ENCODE measurements around the gene FBXL16.

The FBXL16 gene

GRCh38 chr16:679814-680624, 25.6 kb downstream of the FBXL16 start, which contains the start of gene STUB1:
Gene STUB1, plus strand, starts transcription at chr16:680410. Its CDS starts 116 bp downstream, at chr16:680526.
- peak within 1 kb of the TSS; percentile 94 for H3K9ac ChIP-seq (ENCODE audit: low read depth, low read length, poor library complexity)
- H3K79me1 ChIP-seq (ENCODE audit: low read depth, low read length): peaks cover 30% of the 10 kb centered on the region
- H2AK5ac ChIP-seq (ENCODE audit: low read depth, low read length): peak within 1 kb of the TSS; percentile 86
- H2BK5ac ChIP-seq (ENCODE audit: low read length): peak within 1 kb of the TSS; percentile 91
- H2BK15ac ChIP-seq (ENCODE audit: low read length): peak within 1 kb of the TSS; percentile 92
- peaks cover 23 to 35% of the 10 kb centered on the region in 2 donors for H3K36me3 ChIP-seq (replicated peaks in 1 of 2; ENCODE audit: control insufficient read depth in 2 of 2, insufficient read depth in 2 of 2, low read length in 2 of 2)
- H4K8ac ChIP-seq (ENCODE audit: low read depth, low read length): peak within 1 kb of the TSS; percentile 52
- H3K14ac ChIP-seq (ENCODE audit: low read length): peak within 1 kb of the TSS; percentile 61
- peaks cover 0 to 2% of the 10 kb centered on the region in 2 donors for H3K9me3 ChIP-seq (replicated peaks in 1 of 2; ENCODE audit: control insufficient read depth in 2 of 2, insufficient read depth in 1 of 2, low read depth in 1 of 2, low read length in 2 of 2)
- H3K18ac ChIP-seq (ENCODE audit: low read length): peak within 1 kb of the TSS; percentile 99
- peak; percentile 87 for DNase-seq (ENCODE audit: low spot score)
- no CpG with 5 or more reads among the region's 91 CpGs for WGBS, 2 donors (ENCODE audit: extremely low coverage in 2 of 2, insufficient read length in 2 of 2, insufficient replicate concordance in 1 of 2)
- no peak within 1 kb of the TSS for H3K4ac ChIP-seq (ENCODE audit: low read length)
- H3K27ac ChIP-seq (replicated peaks; ENCODE audit: low read length): peak within 1 kb of the TSS; percentile 93
- H3K23ac ChIP-seq (ENCODE audit: low read depth, low read length, poor library complexity): peak within 1 kb of the TSS; percentile 98
- peaks cover 7 to 25% of the 10 kb centered on the region in 2 donors for H3K4me1 ChIP-seq (ENCODE audit: control insufficient read depth in 2 of 2, insufficient read depth in 1 of 2, low read depth in 1 of 2, low read length in 2 of 2)
- peaks cover 0 to 10% (median 0%) of the 10 kb centered on the region in 3 experiments for H3K27me3 ChIP-seq (ENCODE audit: control insufficient read depth in 3 of 3, insufficient read depth in 3 of 3, low read depth in 1 of 3, low read length in 3 of 3)
- H2AFZ ChIP-seq (ENCODE audit: low read length): peak within 1 kb of the TSS; percentile 95
- H2BK120ac ChIP-seq (ENCODE audit: low read depth, low read length): no peak within 1 kb of the TSS
- no peak within 1 kb of the TSS for H4K91ac ChIP-seq (ENCODE audit: low read depth, low read length, poor library complexity)
- no peak within 1 kb of the TSS for H2BK12ac ChIP-seq (ENCODE audit: low read length)
- peak within 1 kb of the TSS; percentile 97 for H3K4me2 ChIP-seq (ENCODE audit: insufficient read depth, low read length, poor library complexity, severe bottlenecking)
- peak within 1 kb of the TSS; percentile 87 to 98 for H3K4me3 ChIP-seq (ENCODE audit: low read length in 2 of 2)

DNA sequence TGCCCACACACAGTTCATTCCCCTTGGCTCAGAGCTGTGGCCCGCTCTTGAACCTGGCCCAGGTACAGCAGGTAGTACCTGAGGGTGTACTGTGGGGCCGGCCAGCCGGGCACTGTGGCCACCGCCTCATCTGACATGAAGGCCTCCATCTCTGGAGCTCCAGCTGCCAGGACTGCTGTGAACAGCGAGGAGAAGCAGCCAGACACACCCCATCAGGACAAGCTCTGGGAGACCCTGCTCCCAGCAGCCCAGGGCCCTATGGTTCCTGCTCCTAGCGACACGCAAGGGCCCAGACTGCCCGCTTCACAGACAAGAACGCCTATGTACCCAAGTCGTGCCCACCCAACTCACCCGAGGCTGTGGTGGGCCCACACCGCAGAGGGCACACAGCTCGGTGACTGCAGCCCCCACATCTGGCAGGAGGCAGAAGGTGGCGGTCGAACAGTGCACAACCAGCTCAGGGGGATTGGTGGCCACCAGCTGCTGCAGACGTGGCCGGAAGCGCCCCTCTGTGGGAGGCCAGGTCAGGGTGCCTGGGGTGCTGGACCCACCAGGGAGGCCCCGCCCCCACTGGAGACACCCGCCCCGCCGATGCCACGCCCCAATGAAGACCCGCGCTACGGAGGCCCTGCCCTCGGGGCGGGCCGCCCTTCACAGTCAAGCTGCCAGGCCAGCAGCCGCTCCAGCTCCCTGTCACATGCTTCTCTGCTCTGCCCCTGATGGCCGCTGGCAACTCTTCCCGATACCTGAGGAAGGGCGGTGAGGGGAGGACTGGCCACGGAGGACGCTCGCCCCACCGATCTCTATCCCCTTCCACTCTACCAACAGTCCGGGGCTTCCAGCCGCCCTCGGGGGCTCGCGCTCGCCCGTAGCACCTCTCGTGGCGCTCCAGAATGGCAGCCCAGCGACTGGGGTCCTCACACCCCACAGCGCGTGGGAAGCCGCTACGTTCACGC, 26.5 kb downstream of the FBXL16 start:
- Histone ChIP-seq H4K8ac (ENCODE audit: low read depth, low read length) (no peak overlapping the region), H3K27ac (replicated peaks; ENCODE audit: low read length) (peak overlapping the region; percentile 72), H3K4me1 (ENCODE audit: control insufficient read depth in 2 of 2, insufficient read depth in 1 of 2, low read depth in 1 of 2, low read length in 2 of 2) (peaks cover 7 to 26% of the 10 kb centered on the region in 2 donors)

GRCh38 chr16:678209-678857, 27.3 kb downstream of the FBXL16 start:
- Histone ChIP-seq H3K4me2 (ENCODE audit: insufficient read depth, low read length, poor library complexity, severe bottlenecking) (no peak overlapping the region), H4K91ac (ENCODE audit: low read depth, low read length, poor library complexity) (no peak overlapping the region), H3K4me1 (ENCODE audit: control insufficient read depth in 2 of 2, insufficient read depth in 1 of 2, low read depth in 1 of 2, low read length in 2 of 2) (peaks cover 7 to 24% of the 10 kb centered on the region in 2 donors), H2BK15ac (ENCODE audit: low read length) (peak overlapping the region; percentile 94), H2BK120ac (ENCODE audit: low read depth, low read length) (peak overlapping the region; percentile 54), H2BK12ac (ENCODE audit: low read length) (peak overlapping the region; percentile 89), H3K18ac (ENCODE audit: low read length) (peak overlapping the region; percentile 90), H3K79me1 (ENCODE audit: low read depth, low read length) (peaks cover 25% of the 10 kb centered on the region), H3K9ac (ENCODE audit: low read depth, low read length, poor library complexity) (peak overlapping the region; percentile 37), H2AFZ (ENCODE audit: low read length) (no peak overlapping the region), H3K4ac (ENCODE audit: low read length) (no peak overlapping the region), H3K27me3 (ENCODE audit: control insufficient read depth in 3 of 3, insufficient read depth in 3 of 3, low read depth in 1 of 3, low read length in 3 of 3) (peaks cover 0 to 14% (median 0%) of the 10 kb centered on the region in 3 experiments), H3K9me3 (replicated peaks in 1 of 2; ENCODE audit: control insufficient read depth in 2 of 2, insufficient read depth in 1 of 2, low read depth in 1 of 2, low read length in 2 of 2) (peaks cover 0 to 2% of the 10 kb centered on the region in 2 donors), H2AK5ac (ENCODE audit: low read depth, low read length) (peak overlapping the region; percentile 99), H3K14ac (ENCODE audit: low read length) (no peak overlapping the region), H3K23ac (ENCODE audit: low read depth, low read length, poor library complexity) (peak overlapping the region; percentile 37), H2BK5ac (ENCODE audit: low read length) (peak overlapping the region; percentile 91), H3K27ac (replicated peaks; ENCODE audit: low read length) (no peak overlapping the region), H3K36me3 (replicated peaks in 1 of 2; ENCODE audit: control insufficient read depth in 2 of 2, insufficient read depth in 2 of 2, low read length in 2 of 2) (peaks cover 22 to 37% of the 10 kb centered on the region in 2 donors), H4K8ac (ENCODE audit: low read depth, low read length) (no peak overlapping the region), H3K4me3 (ENCODE audit: low read length in 2 of 2) (no peak overlapping the region)
- WGBS, 2 donors (ENCODE audit: extremely low coverage in 2 of 2, insufficient read length in 2 of 2, insufficient replicate concordance in 1 of 2): no CpG with 5 or more reads among the region's 21 CpGs
- DNase-seq (ENCODE audit: low spot score): no peak

More for the DNA sequence above, 26.5 kb downstream of the FBXL16 start:
- Histone ChIP-seq H3K4ac (ENCODE audit: low read length) (peak overlapping the region; percentile 66), H3K4me2 (ENCODE audit: insufficient read depth, low read length, poor library complexity, severe bottlenecking) (peak overlapping the region; percentile 97), H3K9ac (ENCODE audit: low read depth, low read length, poor library complexity) (peak overlapping the region; percentile 80), H3K23ac (ENCODE audit: low read depth, low read length, poor library complexity) (peak overlapping the region; percentile 89), H3K18ac (ENCODE audit: low read length) (peak overlapping the region; percentile 91), H3K36me3 (replicated peaks in 1 of 2; ENCODE audit: control insufficient read depth in 2 of 2, insufficient read depth in 2 of 2, low read length in 2 of 2) (peaks cover 22 to 35% of the 10 kb centered on the region in 2 donors), H3K9me3 (replicated peaks in 1 of 2; ENCODE audit: control insufficient read depth in 2 of 2, insufficient read depth in 1 of 2, low read depth in 1 of 2, low read length in 2 of 2) (peaks cover 0 to 2% of the 10 kb centered on the region in 2 donors), H2BK12ac (ENCODE audit: low read length) (peak overlapping the region; percentile 89), H2BK5ac (ENCODE audit: low read length) (peak overlapping the region; percentile 91), H2BK15ac (ENCODE audit: low read length) (peak overlapping the region; percentile 94), H2AK5ac (ENCODE audit: low read depth, low read length) (peak overlapping the region; percentile 99), H3K14ac (ENCODE audit: low read length) (peak overlapping the region; percentile 56), H3K4me3 (ENCODE audit: low read length in 2 of 2) (peak overlapping the region; percentile 15 to 79), H4K91ac (ENCODE audit: low read depth, low read length, poor library complexity) (no peak overlapping the region), H2AFZ (ENCODE audit: low read length) (peak overlapping the region; percentile 78), H3K79me1 (ENCODE audit: low read depth, low read length) (peaks cover 30% of the 10 kb centered on the region), H3K27me3 (ENCODE audit: control insufficient read depth in 3 of 3, insufficient read depth in 3 of 3, low read depth in 1 of 3, low read length in 3 of 3) (peaks cover 0 to 14% (median 0%) of the 10 kb centered on the region in 3 experiments), H2BK120ac (ENCODE audit: low read depth, low read length) (peak overlapping the region; percentile 54)
- WGBS, 2 donors (ENCODE audit: extremely low coverage in 2 of 2, insufficient read length in 2 of 2, insufficient replicate concordance in 1 of 2): no CpG with 5 or more reads among the region's 52 CpGs
- DNase-seq (ENCODE audit: low spot score): peak; percentile 63
